Ovary (tissue), 3 donors: ENCODE results near the gene MTMR11.
A peak's percentile ranks its signal among the peaks of the same experiment; 100 is the strongest.

Source experiments
- CTCF ChIP-seq, 3 donors: fragments of 450-650 bp in 2 of 3; fragments of 200-600 bp in 1 of 3; IDR thresholded peaks; one replicate each; pipeline versions ENCODE4 v1.5.1 to v1.8.0; 2016 to 2022; ENCODE audit warnings: antibody characterized with exemption in 3 of 3, mild to moderate bottlenecking in 1 of 3
- POLR2A ChIP-seq: fragments of 450-650 bp; IDR thresholded peaks from one replicate; pipeline ENCODE4 v1.6.1; 2017; ENCODE audit warnings: antibody characterized with exemption, mild to moderate bottlenecking, moderate library complexity
- donor health status: DM: no; HTN: no; CAD: no.

- no peak for TF ChIP-seq POLR2A
- TF ChIP-seq CTCF (IDR thresholded peaks at IDR 0.05) = peak; percentile 34 to 76 (median 73)
Measured at GRCh38 chr1:149962039-149962647, 25.5 kb upstream of the MTMR11 start.
